Activated CD8-positive, alpha-beta memory T cell treated with anti-CD3 and anti-CD28 coated beads, Interleukin-2, amount 10 ng/mL, durations not matched to agents 7 days and 5 days (primary cell): ENCODE data around the gene BZW1. TPM values are rescaled to one million over a fixed set of nuclear protein-coding genes. Genes with fewer than 3 reads are reported as not detected.

Source experiments
- ATAC-seq: fragments of 150-1000 bp; cut with Tn5 transposase; one replicate; pipeline ENCODE4 v1.10.0; 2021; ENCODE audit warnings: moderate library complexity
- CTCF ChIA-PET: fragments of 350-600 bp; sonication (Branson Sonifier 250); formaldehyde crosslinking; loops from one replicate; lab custom pipeline; 2021; ENCODE audit warnings: antibody characterized with exemption; lab: Charles Lee
- DNase-seq: peaks from one replicate; pipeline ENCODE4 v3.0.0-alpha.2; 2020
- H3K27ac Mint-ChIP-seq: one replicate; pipeline ENCODE4 v1.8.0; 2021; ENCODE audit warnings: mild to moderate bottlenecking, mixed read lengths
- H3K27me3 Mint-ChIP-seq: one replicate; pipeline ENCODE4 v1.8.0; 2021; ENCODE audit warnings: mixed read lengths
- H3K36me3 Mint-ChIP-seq: one replicate; pipeline ENCODE4 v1.8.0; 2021; ENCODE audit warnings: mild to moderate bottlenecking, mixed read lengths
- H3K4me1 Mint-ChIP-seq: one replicate; pipeline ENCODE4 v1.8.0; 2021; ENCODE audit warnings: mixed read lengths
- H3K4me3 Mint-ChIP-seq: one replicate; pipeline ENCODE4 v1.8.0; 2021; ENCODE audit warnings: mild to moderate bottlenecking, moderate library complexity, mixed read lengths
- H3K9me3 Mint-ChIP-seq: one replicate; pipeline ENCODE4 v1.8.0; 2022; ENCODE audit warnings: low read depth, mixed read lengths
- total RNA-seq, 2 experiments: library from RNA; stranded (reverse); gene quantifications; one replicate each; pipeline ENCODE4 v1.2.3, GENCODE V29; 2021

BZW1 gene
- total RNA-seq, result 100 to 1,000 TPM; 222 to 306 TPM

- H3K9me3 Mint-ChIP-seq, result no peaks in the 10 kb centered on the region
- DNase-seq (peak; percentile 98), ATAC-seq (peak; percentile 84)
- peaks cover 50% of the 10 kb centered on the region for H3K4me1 Mint-ChIP-seq
- H3K4me3 Mint-ChIP-seq, result peak within 1 kb of the TSS; percentile 92
- CTCF ChIA-PET, result interaction anchor here (0.5 to 1.6 kb wide), 2 partner anchors 98 to 408 kb away, joined by 3 to 8 read pairs; no protein-coding TSS in a partner anchor
- peak within 1 kb of the TSS; percentile 98 for H3K27ac Mint-ChIP-seq
- no peaks in the 10 kb centered on the region for H3K27me3 Mint-ChIP-seq
- peaks cover 36% of the 10 kb centered on the region for H3K36me3 Mint-ChIP-seq
These were observed at the start of gene BZW1 for GRCh38 chr2:200811333-200812121. BZW1 (plus strand) TSS chr2:200811910; CDS start chr2:200813218, 1,308 bp downstream.

- Mint-ChIP-seq H3K4me3 (no peak overlapping the region), H3K4me1 (peaks cover 31% of the 10 kb centered on the region), H3K27me3 (peaks cover 12% of the 10 kb centered on the region), H3K9me3 (no peaks in the 10 kb centered on the region), H3K36me3 (no peaks in the 10 kb centered on the region), H3K27ac (no peak overlapping the region)
- CTCF ChIA-PET, result no interaction called here
- DNase-seq (no peak), ATAC-seq (no peak)
These were observed 49.6 kb upstream of the BZW1 start for GRCh38 chr2:200762127-200762526.

GRCh38 chr2:200763422-200763821 lies 48.3 kb upstream of the BZW1 start:
- Mint-ChIP-seq H3K27ac (no peak overlapping the region), H3K4me1 (peaks cover 31% of the 10 kb centered on the region), H3K36me3 (no peaks in the 10 kb centered on the region), H3K9me3 (no peaks in the 10 kb centered on the region), H3K4me3 (no peak overlapping the region), H3K27me3 (peaks cover 8% of the 10 kb centered on the region)
- ATAC-seq (no peak), DNase-seq (no peak)
- CTCF ChIA-PET, result no interaction called here

GRCh38 chr2:200765139-200765951 lies 46.4 kb upstream of the BZW1 start:
- Mint-ChIP-seq H3K9me3 (no peaks in the 10 kb centered on the region), H3K27me3 (peaks cover 6% of the 10 kb centered on the region), H3K27ac (peak overlapping the region; percentile 61), H3K4me3 (no peak overlapping the region), H3K36me3 (no peaks in the 10 kb centered on the region), H3K4me1 (peaks cover 31% of the 10 kb centered on the region)
- CTCF ChIA-PET, result interaction anchor here (0.9 to 2.2 kb wide), 2 partner anchors 16 to 52 kb away, joined by 3 to 8 read pairs; no protein-coding TSS in a partner anchor
- DNase-seq, result peak; percentile 65
- ATAC-seq, result peak; percentile 85

- no peak for DNase-seq
- peaks cover 5% of the 10 kb centered on the region for H3K27me3 Mint-ChIP-seq
- H3K4me1 Mint-ChIP-seq, result peaks cover 31% of the 10 kb centered on the region
- H3K4me3 Mint-ChIP-seq, result no peak overlapping the region
- no peaks in the 10 kb centered on the region for H3K36me3 Mint-ChIP-seq
- no peak for ATAC-seq
- no peaks in the 10 kb centered on the region for H3K9me3 Mint-ChIP-seq
- CTCF ChIA-PET, result interaction anchor here (2.2 kb wide), 1 partner anchor 53 kb away, joined by 8 read pairs; no protein-coding TSS in a partner anchor
- H3K27ac Mint-ChIP-seq, result no peak overlapping the region
These were observed 45.6 kb upstream of the BZW1 start for GRCh38 chr2:200765995-200766660.

GRCh38 chr2:200767111-200767885 lies 44.4 kb upstream of the BZW1 start:
- no peak for ATAC-seq
- Mint-ChIP-seq H3K27ac (no peak overlapping the region), H3K27me3 (peaks cover 8% of the 10 kb centered on the region), H3K9me3 (peaks cover 1% of the 10 kb centered on the region), H3K4me1 (peaks cover 31% of the 10 kb centered on the region), H3K4me3 (no peak overlapping the region), H3K36me3 (peaks cover 1% of the 10 kb centered on the region)
- CTCF ChIA-PET, result interaction anchor here (0.8 kb wide), 1 partner anchor 54 kb away, joined by 3 read pairs; no protein-coding TSS in a partner anchor
- no peak for DNase-seq

GRCh38 chr2:200770847-200771246 lies 40.9 kb upstream of the BZW1 start:
- peaks cover 1% of the 10 kb centered on the region for H3K36me3 Mint-ChIP-seq
- ATAC-seq (no peak), DNase-seq (no peak)
- peaks cover 8% of the 10 kb centered on the region for H3K27me3 Mint-ChIP-seq
- H3K4me3 Mint-ChIP-seq, result no peak overlapping the region
- H3K4me1 Mint-ChIP-seq, result peaks cover 6% of the 10 kb centered on the region
- no peak overlapping the region for H3K27ac Mint-ChIP-seq
- peaks cover 8% of the 10 kb centered on the region for H3K9me3 Mint-ChIP-seq
- CTCF ChIA-PET, result no interaction called here

- H3K27me3 Mint-ChIP-seq, result peaks cover 8% of the 10 kb centered on the region
- no peak for DNase-seq
- H3K4me1 Mint-ChIP-seq, result peaks cover 1% of the 10 kb centered on the region
- H3K9me3 Mint-ChIP-seq, result peaks cover 8% of the 10 kb centered on the region
- no peak overlapping the region for H3K27ac Mint-ChIP-seq
- CTCF ChIA-PET, result no interaction called here
- no peak overlapping the region for H3K4me3 Mint-ChIP-seq
- ATAC-seq, result no peak
- H3K36me3 Mint-ChIP-seq, result peaks cover 1% of the 10 kb centered on the region
These were observed 39.1 kb upstream of the BZW1 start for GRCh38 chr2:200772620-200773019.

- Mint-ChIP-seq H3K36me3 (peaks cover 1% of the 10 kb centered on the region), H3K4me1 (peaks cover 1% of the 10 kb centered on the region), H3K27ac (no peak overlapping the region), H3K27me3 (peaks cover 8% of the 10 kb centered on the region), H3K9me3 (peaks cover 8% of the 10 kb centered on the region), H3K4me3 (no peak overlapping the region)
- no peak for ATAC-seq
- DNase-seq, result no peak
- CTCF ChIA-PET, result no interaction called here
These were observed 38.6 kb upstream of the BZW1 start for GRCh38 chr2:200773083-200773482.

GRCh38 chr2:200774920-200775319 lies 36.8 kb upstream of the BZW1 start:
- ATAC-seq, result no peak
- no peak for DNase-seq
- H3K27me3 Mint-ChIP-seq, result peaks cover 6% of the 10 kb centered on the region
- H3K4me3 Mint-ChIP-seq, result no peak overlapping the region
- peaks cover 8% of the 10 kb centered on the region for H3K9me3 Mint-ChIP-seq
- peaks cover 1% of the 10 kb centered on the region for H3K36me3 Mint-ChIP-seq
- H3K27ac Mint-ChIP-seq, result no peak overlapping the region
- CTCF ChIA-PET, result no interaction called here
- H3K4me1 Mint-ChIP-seq, result peaks cover 1% of the 10 kb centered on the region

GRCh38 chr2:200777275-200777674 lies 34.4 kb upstream of the BZW1 start:
- ATAC-seq (no peak), DNase-seq (no peak)
- CTCF ChIA-PET, result no interaction called here
- Mint-ChIP-seq H3K4me3 (no peak overlapping the region), H3K4me1 (peaks cover 1% of the 10 kb centered on the region), H3K9me3 (peaks cover 6% of the 10 kb centered on the region), H3K36me3 (no peaks in the 10 kb centered on the region), H3K27ac (no peak overlapping the region), H3K27me3 (no peaks in the 10 kb centered on the region)

GRCh38 chr2:200778038-200778437 lies 33.7 kb upstream of the BZW1 start:
- Mint-ChIP-seq H3K27ac (no peak overlapping the region), H3K4me1 (no peaks in the 10 kb centered on the region), H3K27me3 (no peaks in the 10 kb centered on the region), H3K36me3 (no peaks in the 10 kb centered on the region), H3K9me3 (peaks cover 4% of the 10 kb centered on the region), H3K4me3 (no peak overlapping the region)
- DNase-seq (no peak), ATAC-seq (no peak)
- CTCF ChIA-PET, result no interaction called here
